Stromal cell of bone marrow (primary cell): ENCODE results near the gene CPN2.

ENCODE experiments used
- DNase-seq: peaks from one replicate; pipeline ENCODE4 v3.0.0-alpha.2; 2012; ENCODE audit warnings: low read depth

CPN2 gene, protein sequence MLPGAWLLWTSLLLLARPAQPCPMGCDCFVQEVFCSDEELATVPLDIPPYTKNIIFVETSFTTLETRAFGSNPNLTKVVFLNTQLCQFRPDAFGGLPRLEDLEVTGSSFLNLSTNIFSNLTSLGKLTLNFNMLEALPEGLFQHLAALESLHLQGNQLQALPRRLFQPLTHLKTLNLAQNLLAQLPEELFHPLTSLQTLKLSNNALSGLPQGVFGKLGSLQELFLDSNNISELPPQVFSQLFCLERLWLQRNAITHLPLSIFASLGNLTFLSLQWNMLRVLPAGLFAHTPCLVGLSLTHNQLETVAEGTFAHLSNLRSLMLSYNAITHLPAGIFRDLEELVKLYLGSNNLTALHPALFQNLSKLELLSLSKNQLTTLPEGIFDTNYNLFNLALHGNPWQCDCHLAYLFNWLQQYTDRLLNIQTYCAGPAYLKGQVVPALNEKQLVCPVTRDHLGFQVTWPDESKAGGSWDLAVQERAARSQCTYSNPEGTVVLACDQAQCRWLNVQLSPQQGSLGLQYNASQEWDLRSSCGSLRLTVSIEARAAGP

GRCh38 chr3:194351080-194351672, at the start of gene CPN2:
Gene CPN2, minus strand, starts transcription at chr3:194351328. Its CDS starts 8,626 bp downstream, at chr3:194342702.
- no peak for DNase-seq

- DNase-seq = no peak
These were observed 48.8 kb upstream of the CPN2 start for GRCh38 chr3:194399874-194400411.

- no peak for DNase-seq
These were observed 48.0 kb upstream of the CPN2 start, which contains the start of gene GP5 for GRCh38 chr3:194399166-194399565. Gene GP5, minus strand, starts transcription at chr3:194399266. Its CDS starts 984 bp downstream, at chr3:194398282.

DNA sequence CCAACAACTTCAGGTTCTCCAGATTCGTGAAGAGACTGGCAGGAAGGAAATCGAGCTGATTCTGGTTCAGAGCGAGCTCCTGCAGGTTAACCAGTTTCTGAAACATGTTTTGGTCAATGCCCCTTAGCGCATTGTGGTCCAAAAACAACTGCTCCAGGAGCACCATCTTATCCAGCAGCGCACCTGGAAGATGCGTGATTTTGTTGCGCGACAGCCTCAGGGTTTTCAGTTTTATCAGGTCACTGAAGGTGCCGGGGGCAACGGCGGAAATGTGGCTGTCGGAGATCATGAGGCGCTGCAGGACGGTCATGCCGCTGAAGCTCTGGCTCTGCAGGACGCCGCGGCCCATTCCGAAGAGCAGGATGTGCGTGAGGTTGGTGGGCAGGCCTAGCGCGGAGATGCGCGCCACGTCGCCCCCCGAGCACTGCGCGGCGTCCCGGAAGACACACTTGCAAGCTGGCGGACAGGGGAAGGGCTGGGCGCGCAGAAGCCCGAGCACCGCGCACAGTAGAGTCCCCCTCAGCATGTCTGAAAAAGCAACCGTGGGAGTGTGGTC, 46.7 kb upstream of the CPN2 start:
- no peak for DNase-seq

DNA sequence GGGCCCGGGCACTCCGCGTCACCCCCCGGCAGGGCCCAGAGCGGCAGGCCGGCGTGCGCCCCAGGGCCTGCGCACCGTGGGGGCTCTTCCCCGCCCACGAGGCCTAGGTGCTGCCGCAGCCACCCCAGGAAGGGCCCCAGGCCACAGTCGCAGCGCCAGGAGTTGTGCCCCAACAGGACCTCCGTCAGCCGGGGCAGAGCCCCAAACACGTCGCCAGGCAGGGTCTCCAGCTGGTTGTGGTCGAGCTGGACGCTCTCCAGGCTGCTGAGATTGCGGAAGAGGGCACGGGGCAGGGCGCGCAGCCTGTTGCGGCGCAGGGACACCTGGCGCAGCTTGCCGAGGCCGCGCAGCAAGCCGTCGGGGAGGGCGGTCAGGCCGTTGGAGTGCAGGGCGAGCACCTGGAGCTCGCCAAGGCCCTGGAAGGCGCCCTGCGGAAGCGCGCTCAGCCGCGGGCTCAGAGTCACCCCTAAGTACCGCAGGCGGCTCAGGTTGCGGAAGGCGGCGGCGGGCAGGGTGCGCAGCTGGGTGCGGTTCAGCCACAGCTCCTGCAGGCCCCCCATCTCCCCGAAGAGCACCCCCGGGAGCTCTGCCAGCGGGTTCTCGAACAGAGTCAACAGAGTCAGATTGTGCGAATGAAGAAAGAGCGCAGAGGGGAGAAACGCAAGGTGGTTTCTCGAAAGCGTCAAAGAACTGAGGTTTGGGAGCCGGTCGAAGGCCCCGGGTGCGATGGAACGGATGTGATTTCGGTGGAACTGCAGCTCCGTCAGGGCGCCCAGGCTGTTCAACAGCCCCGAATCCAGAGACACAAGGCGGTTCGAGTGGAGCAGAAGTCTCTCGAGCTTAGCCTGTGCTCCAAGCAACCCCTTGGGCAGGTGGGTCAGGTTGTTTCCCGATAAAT, 46.0 kb upstream of the CPN2 start:
- DNase-seq = no peak

- no peak for DNase-seq
These were observed 45.4 kb upstream of the CPN2 start for GRCh38 chr3:194396539-194396858.

DNA sequence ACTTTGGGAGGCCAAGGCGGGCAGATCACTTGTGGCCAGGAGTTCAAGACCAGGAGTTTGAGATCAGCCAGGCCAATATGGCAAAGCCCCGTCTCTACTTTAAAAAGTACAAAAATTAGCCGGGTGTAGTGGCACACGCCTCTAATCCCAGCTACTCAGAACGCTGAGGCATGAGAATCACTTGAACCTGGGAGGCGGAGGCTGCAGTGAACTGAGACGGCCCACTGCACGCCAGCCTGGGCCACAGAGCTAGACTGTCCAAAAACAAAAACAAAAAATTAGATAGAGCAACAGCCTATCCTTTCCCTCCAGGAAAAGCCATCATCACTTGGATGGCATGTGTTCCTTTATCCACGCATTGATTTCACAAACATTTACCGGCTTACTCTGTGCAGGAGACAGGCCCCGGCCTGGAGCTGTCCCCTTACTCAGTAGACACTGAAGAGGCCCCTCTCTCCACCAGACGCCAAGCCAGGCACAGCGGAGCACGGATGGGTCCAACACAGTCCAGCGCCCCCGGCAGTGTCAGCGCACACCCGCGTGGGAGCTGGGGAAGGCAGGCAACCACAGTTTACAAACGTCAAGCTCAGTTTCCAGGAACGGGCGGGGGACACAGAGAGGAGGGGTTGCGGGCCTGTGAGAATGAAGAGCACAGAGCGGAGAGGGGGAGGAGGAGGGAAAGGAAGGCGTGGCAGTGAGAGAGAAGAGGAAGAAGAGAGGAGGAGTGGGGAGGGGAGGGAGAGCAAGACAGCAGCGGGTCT, 44.8 kb upstream of the CPN2 start:
- no peak for DNase-seq

- no peak for DNase-seq
These were observed 44.1 kb upstream of the CPN2 start for GRCh38 chr3:194395212-194395611.

- no peak for DNase-seq
These were observed 41.4 kb upstream of the CPN2 start for GRCh38 chr3:194392576-194392975.

- DNase-seq = no peak
These were observed 39.7 kb upstream of the CPN2 start for GRCh38 chr3:194390835-194391234.

- no peak for DNase-seq
These were observed 38.1 kb upstream of the CPN2 start for GRCh38 chr3:194389269-194389668.

GRCh38 chr3:194387926-194388418, 36.8 kb upstream of the CPN2 start:
- no peak for DNase-seq

GRCh38 chr3:194387276-194387675, 36.1 kb upstream of the CPN2 start:
- DNase-seq = no peak

- no peak for DNase-seq
These were observed 35.5 kb upstream of the CPN2 start for GRCh38 chr3:194386648-194387047.

DNA sequence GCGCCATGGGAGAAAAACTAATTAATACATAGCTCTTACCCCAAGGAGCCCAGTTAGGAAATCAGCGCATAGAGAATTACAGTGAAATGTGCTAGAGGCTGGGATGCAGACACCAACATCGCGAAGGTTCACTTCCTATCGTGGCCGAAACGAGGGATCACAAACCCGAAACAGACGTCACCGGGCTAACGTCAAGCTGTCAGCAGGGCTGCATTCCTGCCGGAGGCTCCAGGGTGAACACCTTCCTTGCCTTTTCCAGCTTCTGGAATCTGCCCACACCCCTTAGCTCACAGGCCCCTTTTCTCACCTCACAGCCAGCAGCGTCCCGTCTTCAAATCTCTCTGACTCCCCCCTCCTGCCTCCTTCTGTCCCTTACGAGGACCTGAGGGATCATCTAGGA, 34.9 kb upstream of the CPN2 start:
- no peak for DNase-seq

DNA sequence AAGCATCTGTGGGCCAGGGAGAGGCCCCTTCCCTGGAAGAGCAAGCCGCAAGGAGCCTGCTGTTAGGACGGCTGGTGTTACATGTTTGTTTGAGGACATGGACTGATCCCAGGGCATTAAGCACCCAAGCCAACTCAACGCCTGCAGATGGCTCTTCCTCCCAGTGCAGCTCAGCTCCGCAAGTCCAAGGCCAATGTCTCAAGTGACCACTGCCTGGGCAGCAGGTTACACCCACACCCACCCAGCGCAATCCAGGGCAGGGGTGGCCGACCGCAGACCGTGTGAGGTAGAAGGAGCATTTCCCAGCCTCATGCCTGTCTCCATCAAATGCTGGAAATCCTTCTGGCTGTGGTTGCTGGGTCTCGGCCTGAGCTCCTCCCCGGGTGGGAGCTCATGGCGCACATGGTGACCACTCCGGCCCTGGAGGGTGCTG, 33.5 kb upstream of the CPN2 start:
- no peak for DNase-seq

DNA sequence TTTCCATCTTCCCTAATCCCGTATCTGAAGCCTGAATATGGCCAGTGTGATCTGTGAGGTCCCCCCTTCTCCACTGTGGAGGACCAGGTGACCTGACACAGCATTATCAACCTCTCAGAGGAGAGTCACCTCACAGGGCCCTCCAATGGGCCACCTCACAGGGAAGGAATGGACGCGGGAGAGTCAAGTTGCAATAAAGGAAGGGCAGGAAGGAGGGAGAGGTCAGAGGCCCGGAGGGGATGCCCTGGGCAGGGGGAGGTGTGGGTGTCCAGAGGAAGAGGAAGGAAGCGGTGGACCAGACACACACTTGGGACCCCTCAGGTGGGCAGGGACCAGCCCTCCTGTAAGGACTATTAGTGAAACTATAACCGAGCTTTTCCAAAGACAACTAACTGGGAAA, 33.0 kb upstream of the CPN2 start:
- DNase-seq = no peak

- no peak for DNase-seq
These were observed 32.3 kb upstream of the CPN2 start for GRCh38 chr3:194383276-194383940.

- DNase-seq = no peak
These were observed 31.7 kb upstream of the CPN2 start for GRCh38 chr3:194382892-194383223.

- no peak for DNase-seq
These were observed 31.2 kb upstream of the CPN2 start for GRCh38 chr3:194382196-194382891.
